Measurements from ENCODE around the gene THAP4. TPM values are rescaled to one million over a fixed set of nuclear protein-coding genes. Genes with fewer than 3 reads are reported as not detected.

THAP4 gene
- total RNA-seq, 2 donors from 2014 or later = 27.2 to 31.1 TPM

DNA sequence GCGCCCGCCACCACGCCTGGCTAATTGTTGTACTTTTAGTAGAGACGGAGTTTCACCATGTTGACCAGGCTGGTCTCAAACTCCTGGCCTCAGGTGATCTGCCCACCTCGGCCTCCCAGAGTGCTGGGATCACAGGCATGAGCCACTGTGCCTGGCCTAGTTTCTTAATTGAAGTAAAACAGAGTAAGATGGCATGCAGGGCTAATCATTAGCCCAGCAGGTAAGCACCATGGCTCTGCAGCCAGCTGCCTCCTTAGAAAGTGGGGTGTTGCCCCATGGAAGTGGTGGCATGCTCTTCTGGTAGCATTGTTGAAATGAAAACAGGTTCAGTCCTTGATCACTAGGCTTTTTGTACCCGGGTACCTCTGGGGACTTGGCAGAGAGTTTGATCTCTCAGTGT, 13.0 kb upstream of the THAP4 start:
- Histone ChIP-seq H3K4me3 (no peak overlapping the region), H3K36me3 (peaks cover 18% of the 10 kb centered on the region), H3K9me3 (no peaks in the 10 kb centered on the region), H3K27me3 (replicated peaks; ENCODE audit: insufficient read depth) (no peaks in the 10 kb centered on the region), H3K27ac (no peak overlapping the region), H3K4me1 (ENCODE audit: control insufficient read depth in 1 of 2, low read depth in 2 of 2) (no peaks in the 10 kb centered on the region)
- no peak for ATAC-seq (ENCODE audit: insufficient number of reproducible peaks, low FRiP score, low read depth)
- TF ChIP-seq, protein P1, sequence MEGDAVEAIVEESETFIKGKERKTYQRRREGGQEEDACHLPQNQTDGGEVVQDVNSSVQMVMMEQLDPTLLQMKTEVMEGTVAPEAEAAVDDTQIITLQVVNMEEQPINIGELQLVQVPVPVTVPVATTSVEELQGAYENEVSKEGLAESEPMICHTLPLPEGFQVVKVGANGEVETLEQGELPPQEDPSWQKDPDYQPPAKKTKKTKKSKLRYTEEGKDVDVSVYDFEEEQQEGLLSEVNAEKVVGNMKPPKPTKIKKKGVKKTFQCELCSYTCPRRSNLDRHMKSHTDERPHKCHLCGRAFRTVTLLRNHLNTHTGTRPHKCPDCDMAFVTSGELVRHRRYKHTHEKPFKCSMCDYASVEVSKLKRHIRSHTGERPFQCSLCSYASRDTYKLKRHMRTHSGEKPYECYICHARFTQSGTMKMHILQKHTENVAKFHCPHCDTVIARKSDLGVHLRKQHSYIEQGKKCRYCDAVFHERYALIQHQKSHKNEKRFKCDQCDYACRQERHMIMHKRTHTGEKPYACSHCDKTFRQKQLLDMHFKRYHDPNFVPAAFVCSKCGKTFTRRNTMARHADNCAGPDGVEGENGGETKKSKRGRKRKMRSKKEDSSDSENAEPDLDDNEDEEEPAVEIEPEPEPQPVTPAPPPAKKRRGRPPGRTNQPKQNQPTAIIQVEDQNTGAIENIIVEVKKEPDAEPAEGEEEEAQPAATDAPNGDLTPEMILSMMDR (IDR thresholded peaks at IDR 0.05) = no peak
- no peak for DNase-seq (ENCODE audit: low spot score)

DNA sequence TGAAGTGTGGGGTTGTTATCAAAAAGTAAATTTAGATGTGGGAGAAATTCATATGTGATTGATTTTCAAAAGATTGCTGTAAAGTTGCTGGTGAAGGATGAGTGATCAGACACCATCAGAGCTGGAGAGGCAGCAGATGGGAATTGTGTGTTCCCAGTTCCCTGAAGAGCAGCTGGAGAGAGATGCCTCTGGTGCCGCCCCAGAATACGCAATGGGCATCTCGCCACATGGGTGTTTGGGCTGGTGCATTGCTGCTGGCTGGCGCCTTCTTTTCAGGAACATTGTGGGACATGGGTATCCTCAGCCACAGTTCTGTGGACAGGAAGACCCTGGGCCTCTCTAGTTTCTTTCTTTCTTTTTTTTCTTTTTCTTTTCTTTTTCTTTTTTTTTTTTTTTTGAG, 12.4 kb upstream of the THAP4 start:
- TF ChIP-seq, protein P1 (IDR thresholded peaks at IDR 0.05) = no peak
- ATAC-seq (ENCODE audit: insufficient number of reproducible peaks, low FRiP score, low read depth) (no peak), DNase-seq (ENCODE audit: low spot score) (no peak)
- no peak overlapping the region for H3K27ac ChIP-seq
- H3K27me3 ChIP-seq (replicated peaks; ENCODE audit: insufficient read depth) = no peaks in the 10 kb centered on the region
- H3K4me1 ChIP-seq (ENCODE audit: control insufficient read depth in 1 of 2, low read depth in 2 of 2) = no peaks in the 10 kb centered on the region
- no peaks in the 10 kb centered on the region for H3K9me3 ChIP-seq
- H3K4me3 ChIP-seq = no peak overlapping the region
- H3K36me3 ChIP-seq = peaks cover 12% of the 10 kb centered on the region

DNA sequence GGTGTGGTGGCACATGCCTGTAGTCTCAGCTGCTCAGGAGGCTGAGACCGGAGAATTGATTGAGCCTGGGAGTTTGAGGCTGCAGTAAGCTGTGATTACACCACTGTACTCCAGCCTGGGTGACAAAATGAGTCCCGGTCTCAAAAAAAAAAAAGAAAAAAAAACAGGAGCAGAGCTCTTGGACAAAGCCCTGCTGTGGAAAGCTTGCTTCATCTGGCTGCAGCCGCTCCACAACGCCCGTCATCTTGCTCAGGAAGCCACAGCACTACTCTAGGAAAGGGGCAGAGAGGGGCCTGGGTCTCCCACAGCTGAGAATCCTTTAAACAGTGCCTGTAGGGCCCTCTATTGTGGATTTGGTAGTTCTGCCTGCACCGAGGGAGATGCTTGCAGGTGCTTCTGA, 11.5 kb upstream of the THAP4 start:
- peaks cover 10% of the 10 kb centered on the region for H3K36me3 ChIP-seq
- TF ChIP-seq, protein P1 (IDR thresholded peaks at IDR 0.05) = no peak
- H3K4me1 ChIP-seq (ENCODE audit: control insufficient read depth in 1 of 2, low read depth in 2 of 2) = no peaks in the 10 kb centered on the region
- H3K9me3 ChIP-seq = no peaks in the 10 kb centered on the region
- ATAC-seq (ENCODE audit: insufficient number of reproducible peaks, low FRiP score, low read depth) = no peak
- H3K27ac ChIP-seq = no peak overlapping the region
- DNase-seq (ENCODE audit: low spot score) = no peak
- no peak overlapping the region for H3K4me3 ChIP-seq
- H3K27me3 ChIP-seq (replicated peaks; ENCODE audit: insufficient read depth) = no peaks in the 10 kb centered on the region

DNA sequence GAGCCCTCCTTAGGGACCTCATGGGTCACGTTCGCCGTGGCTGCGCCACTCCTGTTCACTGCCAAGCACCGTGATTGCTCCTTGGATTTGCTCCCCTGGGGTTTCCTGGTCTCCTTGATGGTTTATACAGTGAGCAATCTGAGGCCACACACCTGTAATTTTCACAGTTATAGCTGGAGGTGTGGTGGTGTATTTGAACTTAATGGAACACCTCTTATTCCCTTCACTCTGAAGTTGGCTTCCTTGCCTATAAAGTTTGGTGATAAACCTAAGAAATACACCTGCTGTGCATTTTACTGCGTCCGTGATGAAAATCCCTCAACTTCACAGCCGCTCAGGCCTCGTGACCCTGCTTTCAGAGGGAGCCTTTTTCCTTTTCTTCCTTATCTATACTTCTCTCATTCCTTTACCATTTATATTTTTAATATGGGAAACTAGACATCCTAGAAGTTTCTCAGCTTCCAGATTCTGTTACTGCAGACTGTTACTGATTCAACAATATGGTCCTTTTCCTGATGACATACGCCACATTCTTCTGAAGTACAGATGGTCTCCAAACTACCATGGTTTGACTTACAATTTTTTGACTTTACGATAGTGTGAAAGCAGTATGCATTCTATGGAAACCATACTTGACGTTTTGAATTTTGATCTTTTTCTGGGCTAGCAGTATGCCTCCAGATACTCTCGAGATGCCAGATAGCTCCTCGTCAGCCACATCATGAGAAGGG, 9.1 kb upstream of the THAP4 start:
- Histone ChIP-seq H3K36me3 (no peaks in the 10 kb centered on the region), H3K4me3 (no peak overlapping the region), H3K4me1 (ENCODE audit: control insufficient read depth in 1 of 2, low read depth in 2 of 2) (no peaks in the 10 kb centered on the region), H3K9me3 (no peaks in the 10 kb centered on the region), H3K27me3 (replicated peaks; ENCODE audit: insufficient read depth) (no peaks in the 10 kb centered on the region), H3K27ac (no peak overlapping the region)
- no peak for DNase-seq (ENCODE audit: low spot score)
- no peak for ATAC-seq (ENCODE audit: insufficient number of reproducible peaks, low FRiP score, low read depth)
- TF ChIP-seq, protein P1 (IDR thresholded peaks at IDR 0.05) = no peak

DNA sequence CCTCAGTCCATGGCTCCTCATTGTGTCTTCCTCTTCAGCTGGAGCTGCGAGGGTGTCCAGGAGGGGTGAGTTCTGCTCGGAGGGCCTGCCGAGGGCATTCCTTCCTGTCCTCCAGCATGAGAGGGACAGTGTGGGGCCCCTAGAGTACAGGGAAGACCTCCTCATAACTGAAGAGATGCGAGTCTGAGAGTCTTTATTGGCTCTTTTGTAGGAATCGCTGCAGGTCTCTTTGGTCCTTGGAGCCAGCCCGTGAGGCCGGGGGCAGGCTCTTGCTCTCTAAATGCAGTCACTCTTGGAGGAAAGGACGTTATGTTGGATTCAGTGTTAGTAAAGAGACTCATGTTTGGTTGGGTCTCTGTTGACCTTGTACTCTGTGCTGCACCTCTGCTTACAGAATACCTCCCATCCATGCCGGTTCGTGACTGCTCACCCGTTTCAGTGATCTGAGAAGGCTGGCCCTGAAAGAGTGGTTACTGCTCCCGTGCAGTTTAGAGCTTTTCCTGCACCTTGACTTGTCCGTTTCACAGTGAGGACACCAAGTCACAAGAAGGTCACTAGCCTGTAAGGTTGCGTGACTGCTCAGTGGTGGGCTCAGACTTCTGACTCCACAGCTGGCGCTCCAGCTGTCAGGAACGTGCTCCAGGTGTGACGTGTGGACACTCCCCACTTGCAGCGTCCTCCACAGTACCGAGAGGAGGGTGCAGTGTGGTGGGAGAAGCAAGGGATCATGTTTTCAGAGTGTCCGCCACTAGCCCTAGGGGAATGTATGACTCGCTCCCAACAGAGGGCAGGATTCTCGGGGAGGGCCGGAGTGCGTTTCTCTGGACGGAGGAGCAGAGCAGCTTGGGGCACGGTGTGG, 8.3 kb upstream of the THAP4 start:
- ATAC-seq (ENCODE audit: insufficient number of reproducible peaks, low FRiP score, low read depth) (no peak), DNase-seq (ENCODE audit: low spot score) (no peak)
- Histone ChIP-seq H3K36me3 (no peaks in the 10 kb centered on the region), H3K27me3 (replicated peaks; ENCODE audit: insufficient read depth) (no peaks in the 10 kb centered on the region), H3K4me3 (no peak overlapping the region), H3K4me1 (ENCODE audit: control insufficient read depth in 1 of 2, low read depth in 2 of 2) (no peaks in the 10 kb centered on the region), H3K27ac (no peak overlapping the region), H3K9me3 (no peaks in the 10 kb centered on the region)
- TF ChIP-seq, protein P1 (IDR thresholded peaks at IDR 0.05) = no peak

Data from thoracic aorta (tissue), 2 donors.